Astrocyte of the spinal cord (primary cell): Measurements from ENCODE around the gene SLC4A1.
A peak's percentile ranks its signal among the peaks of the same experiment; 100 is the strongest.

ENCODE experiments used
- DNase-seq: peaks from one replicate; pipeline ENCODE4 v3.0.0; 2011; ENCODE audit warnings: low read depth, low spot score
- H3K4me3 ChIP-seq: 2 replicates; pipeline ENCODE4 v1.5.1; 2011; ENCODE audit warnings: low read depth, mild to moderate bottlenecking, low read length, moderate library complexity
- in situ Hi-C: cut with HindIII; loops from 2 replicates; pipeline ENCODE4 v1.10.0; 2017; ENCODE audit warnings: low sequenced_read_pairs
- TF ChIP-seq, protein P1 (sequence below): IDR thresholded peaks from 2 replicates; pipeline ENCODE4 v1.5.1; 2012; ENCODE audit warnings: low read depth, mild to moderate bottlenecking, low read length, inconsistent platforms

Gene SLC4A1

GRCh38 chr17:44284024-44284400 is 16.1 kb upstream of the SLC4A1 start:
- H3K4me3 ChIP-seq, result no peak overlapping the region
- no peak for DNase-seq
- in situ Hi-C loops, result no loop called here
- TF ChIP-seq, protein P1, sequence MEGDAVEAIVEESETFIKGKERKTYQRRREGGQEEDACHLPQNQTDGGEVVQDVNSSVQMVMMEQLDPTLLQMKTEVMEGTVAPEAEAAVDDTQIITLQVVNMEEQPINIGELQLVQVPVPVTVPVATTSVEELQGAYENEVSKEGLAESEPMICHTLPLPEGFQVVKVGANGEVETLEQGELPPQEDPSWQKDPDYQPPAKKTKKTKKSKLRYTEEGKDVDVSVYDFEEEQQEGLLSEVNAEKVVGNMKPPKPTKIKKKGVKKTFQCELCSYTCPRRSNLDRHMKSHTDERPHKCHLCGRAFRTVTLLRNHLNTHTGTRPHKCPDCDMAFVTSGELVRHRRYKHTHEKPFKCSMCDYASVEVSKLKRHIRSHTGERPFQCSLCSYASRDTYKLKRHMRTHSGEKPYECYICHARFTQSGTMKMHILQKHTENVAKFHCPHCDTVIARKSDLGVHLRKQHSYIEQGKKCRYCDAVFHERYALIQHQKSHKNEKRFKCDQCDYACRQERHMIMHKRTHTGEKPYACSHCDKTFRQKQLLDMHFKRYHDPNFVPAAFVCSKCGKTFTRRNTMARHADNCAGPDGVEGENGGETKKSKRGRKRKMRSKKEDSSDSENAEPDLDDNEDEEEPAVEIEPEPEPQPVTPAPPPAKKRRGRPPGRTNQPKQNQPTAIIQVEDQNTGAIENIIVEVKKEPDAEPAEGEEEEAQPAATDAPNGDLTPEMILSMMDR, result no peak

DNA sequence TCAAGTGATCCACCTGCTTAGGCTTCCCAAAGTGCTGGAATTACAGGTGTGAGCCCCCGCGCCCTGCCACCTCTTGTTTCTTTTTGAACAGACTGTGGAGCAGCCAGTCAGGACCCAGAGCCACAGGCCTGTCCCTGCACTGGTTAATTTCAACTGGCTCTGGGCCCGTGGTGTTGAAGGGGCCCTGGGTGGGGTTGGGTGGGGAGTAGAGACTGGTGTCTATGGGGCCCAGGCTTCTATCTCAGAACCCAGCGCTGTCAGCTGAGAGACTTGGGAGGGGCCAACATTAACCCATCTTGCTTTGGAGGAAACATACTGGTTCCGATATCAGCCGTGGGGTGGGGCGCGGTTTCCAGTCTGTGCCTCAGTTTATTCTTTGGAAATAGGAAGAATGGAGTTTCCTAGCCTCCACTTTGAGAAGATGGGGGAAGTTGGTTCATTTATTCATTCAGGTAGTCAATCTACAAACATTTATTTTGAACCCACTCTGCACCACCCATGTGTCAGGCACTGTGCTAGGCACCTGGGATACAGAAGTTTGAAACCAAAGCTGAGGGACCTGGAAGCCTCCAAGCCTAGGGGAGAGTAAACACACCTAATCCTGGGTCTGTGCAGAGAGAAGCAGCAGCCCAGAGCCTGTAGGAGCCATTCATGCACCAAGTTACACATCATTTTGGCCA is 15.5 kb upstream of the SLC4A1 start:
- DNase-seq, result no peak
- no peak overlapping the region for H3K4me3 ChIP-seq
- in situ Hi-C loops, result no loop called here
- TF ChIP-seq, protein P1, result no peak

DNA sequence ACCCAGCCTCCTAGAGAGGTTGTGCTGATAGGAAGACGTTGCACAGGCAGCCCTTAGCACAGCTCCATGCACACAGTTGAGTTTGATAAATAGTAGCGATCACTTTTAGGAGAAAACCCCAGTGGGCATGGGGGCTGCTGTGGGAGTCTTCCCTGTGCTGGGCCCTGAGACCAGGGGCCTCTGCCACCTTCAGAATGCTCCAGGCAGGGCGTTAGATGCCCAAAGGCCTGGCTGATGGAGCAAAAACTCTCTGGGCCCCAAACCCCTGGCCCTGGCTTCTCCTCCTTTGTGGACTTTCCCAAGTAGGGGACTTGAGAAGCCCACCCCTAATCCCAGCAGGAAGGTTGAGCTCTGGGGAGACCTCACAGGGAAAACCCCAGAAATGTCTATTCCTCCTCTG is 14.3 kb upstream of the SLC4A1 start:
- H3K4me3 ChIP-seq, result no peak overlapping the region
- in situ Hi-C loops, result no loop called here
- TF ChIP-seq, protein P1, result no peak
- DNase-seq, result no peak

GRCh38 chr17:44281570-44281969 is 13.6 kb upstream of the SLC4A1 start:
- H3K4me3 ChIP-seq, result no peak overlapping the region
- DNase-seq, result no peak
- TF ChIP-seq, protein P1, result no peak
- in situ Hi-C loops, result no loop called here

- in situ Hi-C loops, result no loop called here
- no peak for DNase-seq
- no peak overlapping the region for H3K4me3 ChIP-seq
- TF ChIP-seq, protein P1, result no peak
Measured at GRCh38 chr17:44280392-44280937, 12.5 kb upstream of the SLC4A1 start.

DNA sequence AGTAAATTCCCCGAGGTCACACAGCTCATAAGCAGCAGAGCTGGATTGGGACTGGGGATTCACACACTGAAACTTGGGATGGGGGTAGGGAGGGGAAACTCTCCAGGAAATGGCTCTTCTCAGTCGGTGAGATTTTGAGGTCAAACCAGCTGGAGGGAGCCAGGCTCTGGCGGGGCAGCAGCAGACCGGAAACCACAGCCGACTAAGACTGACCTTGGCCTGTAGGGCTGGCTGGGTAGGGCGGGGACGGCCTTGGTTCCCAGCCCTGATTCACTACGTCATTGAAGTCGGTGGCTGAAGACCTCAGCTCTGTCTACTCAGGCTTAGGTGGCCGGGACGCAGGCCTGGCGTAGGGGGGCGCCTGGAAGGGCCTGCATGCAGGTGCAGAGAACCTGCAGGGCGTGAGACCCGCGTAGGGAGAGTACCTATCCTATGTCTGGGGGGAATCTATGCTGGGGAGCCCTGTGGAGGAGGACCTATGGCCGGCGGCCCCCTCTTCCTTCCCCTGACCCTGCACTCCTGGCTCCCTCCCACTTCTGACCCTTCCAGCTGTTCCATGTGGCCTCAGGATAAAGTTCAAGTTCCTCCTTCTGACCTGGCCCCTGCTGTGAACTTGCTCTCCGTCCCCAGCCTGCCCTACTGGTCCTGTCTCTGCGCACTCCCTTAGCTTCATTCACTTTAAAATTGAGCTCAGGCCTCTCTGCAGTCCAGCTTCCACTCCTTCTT is 11.9 kb upstream of the SLC4A1 start:
- no peak overlapping the region for H3K4me3 ChIP-seq
- TF ChIP-seq, protein P1, result no peak
- DNase-seq, result peak; percentile 87
- in situ Hi-C loops, result no loop called here
